GM23338 (cell line): ENCODE measurements around the gene RASA3. TPM values are rescaled to one million over a fixed set of nuclear protein-coding genes. Genes with fewer than 3 reads are reported as not detected.

ENCODE experiments used
- ATAC-seq: fragments of 200-7000 bp; cut with Tn5 transposase; 3 replicates; pipeline ENCODE4 v1.9.1; 2020
- DNase-seq: peaks from one replicate; pipeline ENCODE4 v3.0.0-alpha.2; 2015; ENCODE audit warnings: low spot score
- H2AFZ ChIP-seq: fragments of 200-600 bp; sonication (generic); 2 replicates; pipeline ENCODE4 v1.8.0; 2016; ENCODE audit warnings: antibody characterized with exemption, mild to moderate bottlenecking, moderate library complexity
- H3F3A ChIP-seq: fragments of 200-600 bp; sonication (generic); replicated peaks from 2 replicates; pipeline ENCODE4 v1.8.0; 2017; ENCODE audit warnings: antibody characterized with exemption, mixed run types, low read depth
- H3K27ac ChIP-seq: fragments of 200-600 bp; sonication (generic); 2 replicates; pipeline ENCODE4 v1.6.1; 2016; ENCODE audit warnings: low read depth
- H3K27me3 ChIP-seq: fragments of 200-600 bp; sonication (generic); 2 replicates; pipeline ENCODE4 v1.8.0; 2016; ENCODE audit warnings: mild to moderate bottlenecking, mixed run types, moderate library complexity; ENCODE audit not compliant: insufficient read depth
- H3K36me3 ChIP-seq: fragments of 200-600 bp; sonication (generic); 2 replicates; pipeline ENCODE4 v1.8.0; 2016; ENCODE audit warnings: mild to moderate bottlenecking; ENCODE audit not compliant: insufficient read depth
- H3K4me1 ChIP-seq: fragments of 200-600 bp; sonication (generic); 2 replicates; pipeline ENCODE4 v1.8.0; 2016; ENCODE audit warnings: mild to moderate bottlenecking, moderate library complexity; ENCODE audit not compliant: insufficient read depth
- H3K4me2 ChIP-seq: fragments of 200-600 bp; sonication (generic); 2 replicates; pipeline ENCODE4 v1.7.1; 2017; ENCODE audit warnings: mixed run types
- H3K4me3 ChIP-seq: fragments of 200-600 bp; sonication (generic); 2 replicates; pipeline ENCODE4 v1.6.1; 2016; ENCODE audit warnings: mixed run types
- H3K79me2 ChIP-seq: fragments of 200-600 bp; sonication (generic); replicated peaks from 2 replicates; pipeline ENCODE4 v1.8.0; 2017; ENCODE audit warnings: mild to moderate bottlenecking; ENCODE audit not compliant: insufficient read depth
- H3K9me2 ChIP-seq: fragments of 200-600 bp; sonication (generic); 2 replicates; pipeline ENCODE4 v1.8.0; 2017; ENCODE audit not compliant: insufficient read depth
- H4K20me1 ChIP-seq: fragments of 200-600 bp; sonication (generic); replicated peaks from 2 replicates; pipeline ENCODE4 v1.8.0; 2017; ENCODE audit warnings: mild to moderate bottlenecking; ENCODE audit not compliant: insufficient read depth
- H3K27ac Mint-ChIP-seq: 2 replicates; pipeline ENCODE4 v1.8.0; 2020; ENCODE audit warnings: inconsistent platforms, mild to moderate bottlenecking, moderate library complexity, mixed read lengths
- H3K27me3 Mint-ChIP-seq: 3 replicates; pipeline ENCODE4 v1.8.0; 2022; ENCODE audit warnings: low read depth, mild to moderate bottlenecking, moderate library complexity, mixed read lengths, inconsistent platforms; ENCODE audit not compliant: insufficient read depth, poor library complexity
- H3K36me3 Mint-ChIP-seq: 3 replicates; pipeline ENCODE4 v1.8.0; 2021; ENCODE audit warnings: low read depth, mild to moderate bottlenecking, inconsistent platforms, moderate library complexity, mixed read lengths
- H3K4me1 Mint-ChIP-seq: 3 replicates; pipeline ENCODE4 v1.8.0; 2020; ENCODE audit warnings: mild to moderate bottlenecking, inconsistent platforms, mixed read lengths
- H3K4me3 Mint-ChIP-seq: 3 replicates; pipeline ENCODE4 v1.8.0; 2021; ENCODE audit warnings: moderate library complexity, mild to moderate bottlenecking, inconsistent platforms, mixed read lengths
- H3K9me3 Mint-ChIP-seq: 3 replicates; pipeline ENCODE4 v1.8.0; 2020; ENCODE audit warnings: moderate library complexity, mild to moderate bottlenecking, inconsistent platforms, mixed read lengths
- CREB1 ChIP-seq: fragments of 250-450 bp; sonication (Bioruptor Pico); IDR thresholded peaks from 2 replicates; pipeline ENCODE4 v1.5.0; 2020; ENCODE audit warnings: low read depth, mild to moderate bottlenecking, moderate library complexity
- ETS1 ChIP-seq: IDR thresholded peaks from 2 replicates; pipeline ENCODE4 v1.6.1; 2016; ENCODE audit warnings: antibody characterized with exemption
- EZH2 ChIP-seq: fragments of 200-600 bp; sonication (generic); IDR thresholded peaks from one replicate; pipeline ENCODE4 v1.8.0; 2017; ENCODE audit warnings: antibody characterized with exemption, mild to moderate bottlenecking, low read depth; ENCODE audit not compliant: unreplicated experiment
- EZH2phosphoT487 ChIP-seq: fragments of 200-600 bp; sonication (generic); IDR thresholded peaks from one replicate; pipeline ENCODE4 v1.8.1; 2018; ENCODE audit warnings: antibody characterized with exemption; ENCODE audit not compliant: unreplicated experiment
- JUNB ChIP-seq: IDR thresholded peaks from one replicate; pipeline ENCODE4 v1.6.1; 2016; ENCODE audit warnings: antibody characterized with exemption; ENCODE audit not compliant: unreplicated experiment
- NANOG ChIP-seq: IDR thresholded peaks from 2 replicates; pipeline ENCODE4 v1.6.1; 2016; ENCODE audit warnings: antibody characterized with exemption, borderline replicate concordance
- POLR2AphosphoS5 ChIP-seq: IDR thresholded peaks from 2 replicates; pipeline ENCODE4 v1.6.1; 2016; ENCODE audit warnings: antibody characterized with exemption, low read depth
- REST ChIP-seq: IDR thresholded peaks from one replicate; pipeline ENCODE4 v1.6.1; 2018; ENCODE audit warnings: antibody characterized with exemption; ENCODE audit not compliant: unreplicated experiment
- STAT1 ChIP-seq: IDR thresholded peaks from one replicate; pipeline ENCODE4 v1.6.1; 2016; ENCODE audit warnings: antibody characterized with exemption; ENCODE audit not compliant: unreplicated experiment
- ZNF114 ChIP-seq: fragments of 250-450 bp; sonication (Bioruptor Pico); IDR thresholded peaks from 2 replicates; pipeline ENCODE4 v1.5.0; 2020; ENCODE audit warnings: mild to moderate bottlenecking, moderate library complexity
- ZNF331 ChIP-seq: fragments of 250-450 bp; sonication (Bioruptor Pico); IDR thresholded peaks from 2 replicates; pipeline ENCODE4 v1.5.0; 2020; ENCODE audit warnings: low read depth, mild to moderate bottlenecking, moderate library complexity
- ZNF462 ChIP-seq: fragments of 250-450 bp; sonication (Bioruptor Pico); IDR thresholded peaks from 2 replicates; pipeline ENCODE4 v1.5.0; 2020; ENCODE audit warnings: mild to moderate bottlenecking, moderate library complexity
- polyA plus RNA-seq: library from polyadenylated mRNA; unstranded; fragments of >200 nt; fragmentation: Nextera tagmentation; extraction: Ambion mirVana; gene quantifications from 2 replicates; pipeline ENCODE4 v1.2.1, GENCODE V29; 2016
- total RNA-seq: library from RNA; depleted of rRNA; stranded (reverse); fragments of >200 nt; shearing (Covaris generic); gene quantifications from 2 replicates; pipeline ENCODE4 v1.2.3, GENCODE V29; 2014
- TF ChIP-seq, protein P1 (sequence below), 2 experiments: fragments of 200-600 bp in 1 of 2; sonication (generic) in 1 of 2; conservative IDR thresholded peaks; 2 replicates each; pipeline versions ENCODE4 v1.5.1 to v1.6.1; 2016 to 2017; ENCODE audit warnings: antibody characterized with exemption in 2 of 2, low read depth in 2 of 2, mild to moderate bottlenecking in 2 of 2, moderate library complexity in 1 of 2

The RASA3 gene
- total and polyA plus RNA-seq, 2 experiments from 2014 or later = 11.2 to 20.7 TPM

GRCh38 chr13:113995051-113995601 is 137.3 kb downstream of the RASA3 start:
- H3K27ac Mint-ChIP-seq = no peak overlapping the region
- TF ChIP-seq NANOG = no peak
- no peak for TF ChIP-seq CREB1
- no peak for TF ChIP-seq ZNF462
- TF ChIP-seq JUNB = no peak
- TF ChIP-seq ZNF331 (CRISPR knock-in tag) = no peak
- TF ChIP-seq REST = no peak
- TF ChIP-seq STAT1 = no peak
- no peak for TF ChIP-seq ETS1
- no peak for TF ChIP-seq POLR2AphosphoS5
- TF ChIP-seq, protein P1, sequence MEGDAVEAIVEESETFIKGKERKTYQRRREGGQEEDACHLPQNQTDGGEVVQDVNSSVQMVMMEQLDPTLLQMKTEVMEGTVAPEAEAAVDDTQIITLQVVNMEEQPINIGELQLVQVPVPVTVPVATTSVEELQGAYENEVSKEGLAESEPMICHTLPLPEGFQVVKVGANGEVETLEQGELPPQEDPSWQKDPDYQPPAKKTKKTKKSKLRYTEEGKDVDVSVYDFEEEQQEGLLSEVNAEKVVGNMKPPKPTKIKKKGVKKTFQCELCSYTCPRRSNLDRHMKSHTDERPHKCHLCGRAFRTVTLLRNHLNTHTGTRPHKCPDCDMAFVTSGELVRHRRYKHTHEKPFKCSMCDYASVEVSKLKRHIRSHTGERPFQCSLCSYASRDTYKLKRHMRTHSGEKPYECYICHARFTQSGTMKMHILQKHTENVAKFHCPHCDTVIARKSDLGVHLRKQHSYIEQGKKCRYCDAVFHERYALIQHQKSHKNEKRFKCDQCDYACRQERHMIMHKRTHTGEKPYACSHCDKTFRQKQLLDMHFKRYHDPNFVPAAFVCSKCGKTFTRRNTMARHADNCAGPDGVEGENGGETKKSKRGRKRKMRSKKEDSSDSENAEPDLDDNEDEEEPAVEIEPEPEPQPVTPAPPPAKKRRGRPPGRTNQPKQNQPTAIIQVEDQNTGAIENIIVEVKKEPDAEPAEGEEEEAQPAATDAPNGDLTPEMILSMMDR (conservative IDR thresholded peaks at IDR 0.05; ENCODE audit: low read depth in 2 of 2) = no peak
- TF ChIP-seq EZH2 = no peak
- TF ChIP-seq EZH2phosphoT487 = no peak
- no peak for TF ChIP-seq ZNF114

More at GRCh38 chr13:113995051-113995601, 137.3 kb downstream of the RASA3 start:
- peak; percentile 39; the same call in 1 of the 3 replicates for ATAC-seq
- H3K4me3 Mint-ChIP-seq = no peak overlapping the region
- no peaks in the 10 kb centered on the region for H3K79me2 ChIP-seq
- H3K27ac ChIP-seq = no peak overlapping the region
- peaks cover 6% of the 10 kb centered on the region for H3K27me3 Mint-ChIP-seq
- H3K27me3 ChIP-seq = no peaks in the 10 kb centered on the region
- no peak overlapping the region for H2AFZ ChIP-seq
- no peak overlapping the region for H3K4me2 ChIP-seq
- no peaks in the 10 kb centered on the region for H4K20me1 ChIP-seq
- no peaks in the 10 kb centered on the region for H3K9me2 ChIP-seq
- no peaks in the 10 kb centered on the region for H3K4me1 ChIP-seq
- H3F3A ChIP-seq = no peaks in the 10 kb centered on the region
- DNase-seq = no peak
- 0 out of 2 replicates have a peak, but pooled peaks cover 8% of the 10 kb centered on the region for H3K36me3 ChIP-seq
- H3K4me3 ChIP-seq = no peak overlapping the region
- peaks cover 29% of the 10 kb centered on the region for H3K36me3 Mint-ChIP-seq
- H3K9me3 Mint-ChIP-seq = peaks cover 4% of the 10 kb centered on the region
- no peaks in the 10 kb centered on the region for H3K4me1 Mint-ChIP-seq
